Peyer's patch (tissue), 4 donors: ENCODE measurements around the gene C8B.

Experiments used
- CTCF ChIP-seq, 6 experiments: fragments of 450-650 bp in 4 of 6; fragments of 200-600 bp in 2 of 6; sonication (generic) in 1 of 6; IDR thresholded peaks; one replicate each; pipeline ENCODE4 v1.5.1; 2017 to 2019; ENCODE audit warnings: antibody characterized with exemption in 6 of 6, mild to moderate bottlenecking in 3 of 6, moderate library complexity in 1 of 6
- POLR2A ChIP-seq, 2 donors: fragments of 450-650 bp; IDR thresholded peaks; one replicate each; pipeline ENCODE4 v1.5.1; 2017; ENCODE audit warnings: antibody characterized with exemption in 2 of 2, mild to moderate bottlenecking in 2 of 2, moderate library complexity in 2 of 2

- TF ChIP-seq POLR2A (IDR thresholded peaks at IDR 0.05): no peak
- TF ChIP-seq CTCF (IDR thresholded peaks at IDR 0.05): no peak
These were observed 49.3 kb upstream of the C8B start for GRCh38 chr1:57015071-57015470.
